ENCODE data around the gene CNPY2. TPM values are rescaled to one million over a fixed set of nuclear protein-coding genes. Genes with fewer than 3 reads are reported as not detected.
"Not testable (repeated sequence)": the region's sequence is repeated elsewhere in the genome, so short reads cannot be mapped to it uniquely, and the experiment has no call there.

CNPY2 gene
- total RNA-seq, 3 donors from 2014 or later: 75.5 to 79.3 (median 77.7) TPM

- DNase-seq (no peak), ATAC-seq (no peak)
- intact Hi-C loops (cut with DNase I, micrococcal nuclease): no loop called here
- no peaks in the 10 kb centered on the region for H3K9me3 ChIP-seq
- H3K4me1 ChIP-seq (ENCODE audit: low read depth): peaks cover 8% of the 10 kb centered on the region
- H3K36me3 ChIP-seq (ENCODE audit: low read depth): peaks cover 15% of the 10 kb centered on the region
- no peak for TF ChIP-seq CTCF (IDR thresholded peaks at IDR 0.05)
- no peak overlapping the region for H3K4me3 ChIP-seq
Measured at GRCh38 chr12:56271031-56271430, 44.8 kb downstream of the CNPY2 start.

GRCh38 chr12:56267443-56268071 is 48.2 kb downstream of the CNPY2 start:
- no peak for TF ChIP-seq CTCF (IDR thresholded peaks at IDR 0.05)
- DNase-seq: peak in 1 of 3 donors; percentile 39
- Histone ChIP-seq H3K36me3 (ENCODE audit: low read depth) (peaks cover 3% of the 10 kb centered on the region), H3K4me1 (ENCODE audit: low read depth) (peaks cover 10% of the 10 kb centered on the region), H3K4me3 (peak overlapping the region; percentile 50), H3K9me3 (no peaks in the 10 kb centered on the region)
- ATAC-seq: no peak
- intact Hi-C loops (cut with DNase I, micrococcal nuclease): no loop called here

- ATAC-seq (peak; percentile 95), DNase-seq (peak; percentile 92 to 95 (median 93))
- TF ChIP-seq CTCF (IDR thresholded peaks at IDR 0.05): peak; percentile 28
- intact Hi-C loops (cut with DNase I, micrococcal nuclease): no loop called here
- H3K4me1 ChIP-seq (ENCODE audit: low read depth): peaks cover 10% of the 10 kb centered on the region
- H3K4me3 ChIP-seq: peak within 1 kb of the TSS; percentile 50
- no peaks in the 10 kb centered on the region for H3K36me3 ChIP-seq (ENCODE audit: low read depth)
- no peaks in the 10 kb centered on the region for H3K9me3 ChIP-seq
Measured at GRCh38 chr12:56266693-56267442, 48.9 kb downstream of the CNPY2 start, which contains the start of gene COQ10A. TSS of gene COQ10A (plus strand) at chr12:56266942. CDS start at chr12:56267119, 177 bp downstream.

- intact Hi-C loops (cut with DNase I, micrococcal nuclease); ATAC-seq; H3K36me3 ChIP-seq (ENCODE audit: low read depth); H3K9me3 ChIP-seq: not testable (repeated sequence)
- Histone ChIP-seq H3K4me3 (peak overlapping the region; percentile 50), H3K4me1 (ENCODE audit: low read depth) (peaks cover 10% of the 10 kb centered on the region)
- DNase-seq: peak in 1 of 3 donors; percentile 15
Measured at GRCh38 chr12:56266068-56266692, 49.6 kb downstream of the CNPY2 start.

GRCh38 chr12:56262955-56263354 is 52.8 kb downstream of the CNPY2 start:
- peaks cover 17% of the 10 kb centered on the region for H3K4me1 ChIP-seq (ENCODE audit: low read depth)
- H3K9me3 ChIP-seq; ATAC-seq; intact Hi-C loops (cut with DNase I, micrococcal nuclease); H3K36me3 ChIP-seq (ENCODE audit: low read depth); H3K4me3 ChIP-seq: not testable (repeated sequence)
- DNase-seq: peak in 1 of 3 donors; percentile 18

- no peaks in the 10 kb centered on the region for H3K9me3 ChIP-seq
- intact Hi-C loops (cut with DNase I, micrococcal nuclease): no loop called here
- no peaks in the 10 kb centered on the region for H3K36me3 ChIP-seq (ENCODE audit: low read depth)
- H3K4me1 ChIP-seq (ENCODE audit: low read depth): peaks cover 21% of the 10 kb centered on the region
- peak in 1 of 3 donors; percentile 36 for DNase-seq
- H3K4me3 ChIP-seq: no peak overlapping the region
- TF ChIP-seq CTCF (IDR thresholded peaks at IDR 0.05): no peak
- peak; percentile 3 for ATAC-seq
Measured at GRCh38 chr12:56261503-56262232, 54.1 kb downstream of the CNPY2 start.

All from mucosa of descending colon (tissue), 3 donors.